WTC11 (cell line): ENCODE measurements around the gene GATD1. TPM values are rescaled to one million over a fixed set of nuclear protein-coding genes. Genes with fewer than 3 reads are reported as not detected.
A peak's percentile ranks its signal among the peaks of the same experiment; 100 is the strongest.

Experiments used
- ATAC-seq: fragments of 200-7000 bp; cut with Tn5 transposase; 2 replicates; pipeline ENCODE4 v1.10.0; 2021; ENCODE audit warnings: mild to moderate bottlenecking, moderate library complexity
- CTCF ChIA-PET: fragments of 300-600 bp; sonication (Branson Sonifier 250); formaldehyde crosslinking; loops from one replicate; lab custom pipeline; 2021; ENCODE audit warnings: antibody characterized with exemption; lab: Charles Lee
- POLR2A ChIA-PET: fragments of 350-600 bp; sonication (Branson Sonifier 250); formaldehyde crosslinking; loops from one replicate; lab custom pipeline; 2021; ENCODE audit warnings: antibody characterized with exemption; lab: Charles Lee
- DNase-seq: peaks from one replicate; pipeline ENCODE4 v3.0.0; 2021; ENCODE audit warnings: low spot score
- H3K27ac Mint-ChIP-seq: 2 replicates; pipeline ENCODE4 v1.8.0; 2021; ENCODE audit warnings: mixed read lengths
- H3K27me3 Mint-ChIP-seq: 2 replicates; pipeline ENCODE4 v1.8.0; 2021; ENCODE audit warnings: low read depth, mild to moderate bottlenecking, moderate library complexity, mixed read lengths
- H3K36me3 Mint-ChIP-seq: 2 replicates; pipeline ENCODE4 v1.8.0; 2021; ENCODE audit warnings: mixed read lengths
- H3K4me1 Mint-ChIP-seq: 2 replicates; pipeline ENCODE4 v1.8.0; 2022; ENCODE audit warnings: mixed read lengths
- H3K4me3 Mint-ChIP-seq: 2 replicates; pipeline ENCODE4 v1.8.0; 2021; ENCODE audit warnings: mild to moderate bottlenecking, moderate library complexity, mixed read lengths
- H3K9me3 Mint-ChIP-seq: 2 replicates; pipeline ENCODE4 v1.8.0; 2021; ENCODE audit warnings: mixed read lengths
- CBFB ChIP-seq: sonication (generic); formaldehyde crosslinking; IDR thresholded peaks from 2 replicates; pipeline ENCODE4 v1.8.1; 2022; ENCODE audit warnings: mild to moderate bottlenecking, low read depth, missing genetic modification reagents
- CREM ChIP-seq: sonication (generic); formaldehyde crosslinking; IDR thresholded peaks from 2 replicates; pipeline ENCODE4 v1.8.1; 2022; ENCODE audit warnings: mild to moderate bottlenecking, missing genetic modification reagents, moderate library complexity
- ELF4 ChIP-seq: sonication (generic); formaldehyde crosslinking; IDR thresholded peaks from 2 replicates; pipeline ENCODE4 v1.8.1; 2022; ENCODE audit warnings: low read depth, mild to moderate bottlenecking, moderate library complexity, missing genetic modification reagents
- EMX1 ChIP-seq: fragments of 250-450 bp; sonication (Bioruptor Pico); IDR thresholded peaks from 2 replicates; pipeline ENCODE4 v1.8.0; 2021; ENCODE audit warnings: mild to moderate bottlenecking
- FOXK1 ChIP-seq: sonication (generic); formaldehyde crosslinking; IDR thresholded peaks from 2 replicates; pipeline ENCODE4 v1.8.0; 2022; ENCODE audit warnings: mild to moderate bottlenecking, moderate library complexity, missing genetic modification reagents
- GABPB1 ChIP-seq: sonication (generic); formaldehyde crosslinking; IDR thresholded peaks from 2 replicates; pipeline ENCODE4 v1.8.1; 2023; ENCODE audit warnings: mild to moderate bottlenecking, missing genetic modification reagents
- GRHL2 ChIP-seq: fragments of 250-450 bp; sonication (Bioruptor Pico); IDR thresholded peaks from 2 replicates; pipeline ENCODE4 v1.8.0; 2022; ENCODE audit warnings: mild to moderate bottlenecking, moderate library complexity; ENCODE audit not compliant: insufficient replicate concordance, severe bottlenecking
- GTF2I ChIP-seq: fragments of 250-450 bp; sonication (Bioruptor Pico); conservative IDR thresholded peaks from 2 replicates; pipeline ENCODE4 v1.4.0; 2021; ENCODE audit warnings: mild to moderate bottlenecking
- HMGA2 ChIP-seq: fragments of 250-450 bp; sonication (Bioruptor Pico); IDR thresholded peaks from 2 replicates; pipeline ENCODE4 v1.4.0; 2021; ENCODE audit warnings: mild to moderate bottlenecking, moderate library complexity
- JAZF1 ChIP-seq: fragments of 250-450 bp; sonication (Bioruptor Pico); IDR thresholded peaks from 2 replicates; pipeline ENCODE4 v1.9.0; 2021; ENCODE audit warnings: moderate library complexity, mild to moderate bottlenecking, inconsistent platforms
- JUN ChIP-seq: sonication (generic); formaldehyde crosslinking; IDR thresholded peaks from 2 replicates; pipeline ENCODE4 v1.8.0; 2023; ENCODE audit warnings: mild to moderate bottlenecking, missing genetic modification reagents
- KAT7 ChIP-seq: sonication (generic); formaldehyde crosslinking; IDR thresholded peaks from 2 replicates; pipeline ENCODE4 v1.8.1; 2023; ENCODE audit warnings: missing genetic modification reagents, mild to moderate bottlenecking, borderline replicate concordance
- NFYB ChIP-seq: sonication (generic); formaldehyde crosslinking; conservative IDR thresholded peaks from 2 replicates; pipeline ENCODE4 v1.8.0; 2022; ENCODE audit warnings: low read depth, missing genetic modification reagents
- NR1H2 ChIP-seq: sonication (generic); formaldehyde crosslinking; IDR thresholded peaks from 2 replicates; pipeline ENCODE4 v1.9.0; 2021; ENCODE audit warnings: mild to moderate bottlenecking, moderate library complexity, missing genetic modification reagents
- NR3C1 ChIP-seq: sonication (generic); formaldehyde crosslinking; conservative IDR thresholded peaks from 2 replicates; pipeline ENCODE4 v1.8.1; 2023; ENCODE audit warnings: low read depth, mild to moderate bottlenecking, missing genetic modification reagents
- PRRX2 ChIP-seq: fragments of 250-450 bp; sonication (Bioruptor Pico); IDR thresholded peaks from 2 replicates; pipeline ENCODE4 v1.8.0; 2021; ENCODE audit warnings: mild to moderate bottlenecking
- SMAD4 ChIP-seq: sonication (generic); formaldehyde crosslinking; IDR thresholded peaks from 2 replicates; pipeline ENCODE4 v1.8.0; 2022; ENCODE audit warnings: mild to moderate bottlenecking, missing genetic modification reagents
- SOX15 ChIP-seq: fragments of 250-450 bp; sonication (Bioruptor Pico); IDR thresholded peaks from 2 replicates; pipeline ENCODE4 v1.9.0; 2021; ENCODE audit warnings: mild to moderate bottlenecking
- SP1 ChIP-seq: sonication (generic); formaldehyde crosslinking; conservative IDR thresholded peaks from 2 replicates; pipeline ENCODE4 v1.8.1; 2022; ENCODE audit warnings: missing genetic modification reagents
- ZBTB21 ChIP-seq: sonication (generic); formaldehyde crosslinking; IDR thresholded peaks from 2 replicates; pipeline ENCODE4 v1.8.1; 2023; ENCODE audit warnings: mild to moderate bottlenecking, missing genetic modification reagents, borderline replicate concordance
- ZNF121 ChIP-seq: sonication (generic); formaldehyde crosslinking; IDR thresholded peaks from 2 replicates; pipeline ENCODE4 v1.8.0; 2023; ENCODE audit warnings: missing genetic modification reagents
- ZNF138 ChIP-seq: sonication (generic); formaldehyde crosslinking; conservative IDR thresholded peaks from 2 replicates; pipeline ENCODE4 v1.8.1; 2022; ENCODE audit warnings: mild to moderate bottlenecking, moderate library complexity, missing genetic modification reagents
- total RNA-seq: library from RNA; stranded (reverse); gene quantifications from 3 replicates; pipeline ENCODE4 v1.2.3, GENCODE V29; 2021
- TF ChIP-seq, protein P1 (sequence below): sonication (generic); formaldehyde crosslinking; IDR thresholded peaks from 2 replicates; pipeline ENCODE4 v1.8.0; 2023; ENCODE audit warnings: missing genetic modification reagents, mild to moderate bottlenecking, borderline replicate concordance
- TF ChIP-seq, protein P2 (sequence below): sonication (generic); formaldehyde crosslinking; IDR thresholded peaks from 2 replicates; pipeline ENCODE4 v1.8.0; 2022; ENCODE audit warnings: mild to moderate bottlenecking, missing genetic modification reagents
- TF ChIP-seq, protein P3 (sequence below): sonication (generic); formaldehyde crosslinking; conservative IDR thresholded peaks from 2 replicates; pipeline ENCODE4 v1.8.1; 2022; ENCODE audit warnings: mild to moderate bottlenecking, missing genetic modification reagents
- TF ChIP-seq, protein P4 (sequence below): sonication (generic); formaldehyde crosslinking; IDR thresholded peaks from 2 replicates; pipeline ENCODE4 v1.8.1; 2023; ENCODE audit warnings: mild to moderate bottlenecking, missing genetic modification reagents, moderate library complexity
- TF ChIP-seq, protein P5 (sequence below): sonication (generic); formaldehyde crosslinking; IDR thresholded peaks from 2 replicates; pipeline ENCODE4 v1.8.1; 2023; ENCODE audit warnings: mild to moderate bottlenecking, missing genetic modification reagents, moderate library complexity
- TF ChIP-seq, protein P6 (sequence below): sonication (generic); formaldehyde crosslinking; IDR thresholded peaks from 2 replicates; pipeline ENCODE4 v1.8.0; 2022; ENCODE audit warnings: mild to moderate bottlenecking, missing genetic modification reagents

The GATD1 gene
- total RNA-seq, 1 experiment from 2014 or later, result 87.6 TPM

DNA sequence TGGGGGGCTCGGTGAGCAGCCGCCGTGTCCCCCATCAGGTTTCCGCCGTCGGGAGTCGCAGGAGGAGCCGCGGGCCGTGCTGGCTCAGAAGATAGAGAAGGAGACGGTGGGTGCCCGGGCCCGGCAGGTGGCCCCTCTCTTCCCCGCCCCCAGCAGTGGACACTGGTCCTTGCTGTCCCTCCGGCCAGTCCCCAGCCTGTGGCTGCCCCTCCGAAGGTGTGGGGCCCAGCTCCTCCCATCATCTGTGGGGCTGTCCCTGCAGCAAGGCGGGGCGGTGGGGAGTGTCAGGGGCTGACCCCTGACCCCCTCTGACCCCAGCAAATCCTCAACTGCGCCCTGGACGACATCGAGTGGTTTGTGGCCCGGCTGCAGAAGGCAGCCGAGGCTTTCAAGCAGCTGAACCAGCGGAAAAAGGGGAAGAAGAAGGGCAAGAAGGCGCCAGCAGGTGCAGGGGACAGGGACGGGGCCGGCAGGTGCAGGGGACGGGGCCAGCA is 56.0 kb downstream of the GATD1 start:
- Mint-ChIP-seq H3K4me3 (no peak overlapping the region), H3K36me3 (no peaks in the 10 kb centered on the region), H3K4me1 (peaks cover 13% of the 10 kb centered on the region), H3K9me3 (no peaks in the 10 kb centered on the region)
- CTCF ChIA-PET, result interaction anchor here (0.6 to 3.2 kb wide), 17 partner anchors 11 to 167 kb away, joined by 3 to 20 read pairs (median 6); partner anchors contain the start of genes DEAF1, EPS8L2, GATD1 and TMEM80
- POLR2A ChIA-PET, result interaction anchor here (0.5 to 1.7 kb wide), 4 partner anchors 9 to 140 kb away, joined by 3 to 9 read pairs (median 6); no protein-coding TSS in a partner anchor
- ATAC-seq (no peak), DNase-seq (no peak)
- no peak for TF ChIP-seq FOXK1
- TF ChIP-seq, protein P1, sequence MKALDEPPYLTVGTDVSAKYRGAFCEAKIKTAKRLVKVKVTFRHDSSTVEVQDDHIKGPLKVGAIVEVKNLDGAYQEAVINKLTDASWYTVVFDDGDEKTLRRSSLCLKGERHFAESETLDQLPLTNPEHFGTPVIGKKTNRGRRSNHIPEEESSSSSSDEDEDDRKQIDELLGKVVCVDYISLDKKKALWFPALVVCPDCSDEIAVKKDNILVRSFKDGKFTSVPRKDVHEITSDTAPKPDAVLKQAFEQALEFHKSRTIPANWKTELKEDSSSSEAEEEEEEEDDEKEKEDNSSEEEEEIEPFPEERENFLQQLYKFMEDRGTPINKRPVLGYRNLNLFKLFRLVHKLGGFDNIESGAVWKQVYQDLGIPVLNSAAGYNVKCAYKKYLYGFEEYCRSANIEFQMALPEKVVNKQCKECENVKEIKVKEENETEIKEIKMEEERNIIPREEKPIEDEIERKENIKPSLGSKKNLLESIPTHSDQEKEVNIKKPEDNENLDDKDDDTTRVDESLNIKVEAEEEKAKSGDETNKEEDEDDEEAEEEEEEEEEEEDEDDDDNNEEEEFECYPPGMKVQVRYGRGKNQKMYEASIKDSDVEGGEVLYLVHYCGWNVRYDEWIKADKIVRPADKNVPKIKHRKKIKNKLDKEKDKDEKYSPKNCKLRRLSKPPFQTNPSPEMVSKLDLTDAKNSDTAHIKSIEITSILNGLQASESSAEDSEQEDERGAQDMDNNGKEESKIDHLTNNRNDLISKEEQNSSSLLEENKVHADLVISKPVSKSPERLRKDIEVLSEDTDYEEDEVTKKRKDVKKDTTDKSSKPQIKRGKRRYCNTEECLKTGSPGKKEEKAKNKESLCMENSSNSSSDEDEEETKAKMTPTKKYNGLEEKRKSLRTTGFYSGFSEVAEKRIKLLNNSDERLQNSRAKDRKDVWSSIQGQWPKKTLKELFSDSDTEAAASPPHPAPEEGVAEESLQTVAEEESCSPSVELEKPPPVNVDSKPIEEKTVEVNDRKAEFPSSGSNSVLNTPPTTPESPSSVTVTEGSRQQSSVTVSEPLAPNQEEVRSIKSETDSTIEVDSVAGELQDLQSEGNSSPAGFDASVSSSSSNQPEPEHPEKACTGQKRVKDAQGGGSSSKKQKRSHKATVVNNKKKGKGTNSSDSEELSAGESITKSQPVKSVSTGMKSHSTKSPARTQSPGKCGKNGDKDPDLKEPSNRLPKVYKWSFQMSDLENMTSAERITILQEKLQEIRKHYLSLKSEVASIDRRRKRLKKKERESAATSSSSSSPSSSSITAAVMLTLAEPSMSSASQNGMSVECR, result no peak
- TF ChIP-seq NFYB (CRISPR knock-in tag), result no peak
- no peak for TF ChIP-seq HMGA2
- TF ChIP-seq GABPB1, result no peak
- TF ChIP-seq, all 79 proteins: peak for 0
- peaks cover 16% of the 10 kb centered on the region for H3K27me3 Mint-ChIP-seq
- H3K27ac Mint-ChIP-seq, result no peak overlapping the region

DNA sequence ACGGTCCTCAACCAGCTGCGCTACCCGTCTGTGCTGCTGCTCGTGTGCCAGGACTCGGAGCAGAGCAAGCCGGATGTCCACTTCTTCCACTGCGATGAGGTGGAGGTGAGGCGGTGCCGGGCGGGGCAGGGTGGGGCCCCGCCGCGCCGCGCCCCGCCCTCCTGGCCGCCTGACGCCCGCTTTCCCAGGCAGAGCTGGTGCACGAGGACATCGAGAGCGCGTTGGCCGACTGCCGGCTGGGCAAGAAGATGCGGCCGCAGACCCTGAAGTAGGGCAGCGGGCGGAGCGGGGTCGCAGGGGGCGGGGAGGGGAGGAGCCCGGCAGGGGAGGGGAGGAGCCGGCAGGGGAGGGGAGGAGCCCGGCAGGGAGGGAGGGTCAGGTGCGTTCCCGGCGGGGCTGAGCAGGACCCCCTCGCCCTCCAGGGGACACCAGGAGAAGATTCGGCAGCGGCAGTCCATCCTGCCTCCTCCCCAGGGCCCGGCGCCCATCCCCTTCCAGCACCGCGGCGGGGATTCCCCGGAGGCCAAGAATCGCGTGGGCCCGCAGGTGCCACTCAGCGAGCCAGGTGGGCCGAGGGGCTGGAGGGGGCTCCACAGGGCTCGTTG is 56.5 kb downstream of the GATD1 start:
- ChIA-PET CTCF (interaction anchor here (0.6 to 3.2 kb wide), 13 partner anchors 11 to 272 kb away, joined by 3 to 20 read pairs (median 5); partner anchors contain the start of genes DEAF1, EPS8L2, GATD1 and TMEM80), POLR2A (interaction anchor here (1.7 kb wide), 1 partner anchor 14 kb away, joined by 6 read pairs; no protein-coding TSS in a partner anchor)
- Mint-ChIP-seq H3K4me3 (peak overlapping the region; percentile 47), H3K9me3 (no peaks in the 10 kb centered on the region), H3K36me3 (no peaks in the 10 kb centered on the region), H3K4me1 (peaks cover 13% of the 10 kb centered on the region), H3K27ac (no peak overlapping the region), H3K27me3 (peaks cover 16% of the 10 kb centered on the region)
- peak; percentile 87 for DNase-seq
- ATAC-seq, result peak; percentile 83
- TF ChIP-seq GRHL2 (CRISPR knock-in tag), result no peak
- no peak for TF ChIP-seq EMX1
- no peak for TF ChIP-seq KAT7 (CRISPR knock-in tag)
- no peak for TF ChIP-seq NR3C1 (CRISPR knock-in tag)
- peak; percentile 10; the same call in 1 of the 2 replicates for TF ChIP-seq FOXK1
- TF ChIP-seq, protein P2, sequence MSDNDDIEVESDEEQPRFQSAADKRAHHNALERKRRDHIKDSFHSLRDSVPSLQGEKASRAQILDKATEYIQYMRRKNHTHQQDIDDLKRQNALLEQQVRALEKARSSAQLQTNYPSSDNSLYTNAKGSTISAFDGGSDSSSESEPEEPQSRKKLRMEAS (CRISPR knock-in tag), result peak; percentile 77; the same call in 1 of the 2 replicates
- TF ChIP-seq, protein P3, sequence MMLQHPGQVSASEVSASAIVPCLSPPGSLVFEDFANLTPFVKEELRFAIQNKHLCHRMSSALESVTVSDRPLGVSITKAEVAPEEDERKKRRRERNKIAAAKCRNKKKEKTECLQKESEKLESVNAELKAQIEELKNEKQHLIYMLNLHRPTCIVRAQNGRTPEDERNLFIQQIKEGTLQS, result no peak
- no peak for TF ChIP-seq CBFB
- no peak for TF ChIP-seq JUN (CRISPR knock-in tag)
- no peak for TF ChIP-seq ZBTB21 (CRISPR knock-in tag)
- no peak for TF ChIP-seq JAZF1 (CRISPR knock-in tag)
- no peak for TF ChIP-seq NR1H2
- TF ChIP-seq ZNF121 (CRISPR knock-in tag), result peak; percentile 93; the same call in 1 of the 2 replicates
- TF ChIP-seq, protein P4, sequence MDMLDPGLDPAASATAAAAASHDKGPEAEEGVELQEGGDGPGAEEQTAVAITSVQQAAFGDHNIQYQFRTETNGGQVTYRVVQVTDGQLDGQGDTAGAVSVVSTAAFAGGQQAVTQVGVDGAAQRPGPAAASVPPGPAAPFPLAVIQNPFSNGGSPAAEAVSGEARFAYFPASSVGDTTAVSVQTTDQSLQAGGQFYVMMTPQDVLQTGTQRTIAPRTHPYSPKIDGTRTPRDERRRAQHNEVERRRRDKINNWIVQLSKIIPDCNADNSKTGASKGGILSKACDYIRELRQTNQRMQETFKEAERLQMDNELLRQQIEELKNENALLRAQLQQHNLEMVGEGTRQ (CRISPR knock-in tag), result peak; percentile 10; the same call in 1 of the 2 replicates
- TF ChIP-seq, protein P5, sequence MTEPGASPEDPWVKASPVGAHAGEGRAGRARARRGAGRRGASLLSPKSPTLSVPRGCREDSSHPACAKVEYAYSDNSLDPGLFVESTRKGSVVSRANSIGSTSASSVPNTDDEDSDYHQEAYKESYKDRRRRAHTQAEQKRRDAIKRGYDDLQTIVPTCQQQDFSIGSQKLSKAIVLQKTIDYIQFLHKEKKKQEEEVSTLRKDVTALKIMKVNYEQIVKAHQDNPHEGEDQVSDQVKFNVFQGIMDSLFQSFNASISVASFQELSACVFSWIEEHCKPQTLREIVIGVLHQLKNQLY, result no peak
- TF ChIP-seq ELF4 (CRISPR knock-in tag), result no peak
- TF ChIP-seq PRRX2 (CRISPR knock-in tag), result no peak
- no peak for TF ChIP-seq SMAD4 (CRISPR knock-in tag)
- TF ChIP-seq SOX15 (CRISPR knock-in tag), result no peak
- TF ChIP-seq CREM (CRISPR knock-in tag), result no peak
- no peak for TF ChIP-seq GTF2I (CRISPR knock-in tag)
- TF ChIP-seq, protein P6, sequence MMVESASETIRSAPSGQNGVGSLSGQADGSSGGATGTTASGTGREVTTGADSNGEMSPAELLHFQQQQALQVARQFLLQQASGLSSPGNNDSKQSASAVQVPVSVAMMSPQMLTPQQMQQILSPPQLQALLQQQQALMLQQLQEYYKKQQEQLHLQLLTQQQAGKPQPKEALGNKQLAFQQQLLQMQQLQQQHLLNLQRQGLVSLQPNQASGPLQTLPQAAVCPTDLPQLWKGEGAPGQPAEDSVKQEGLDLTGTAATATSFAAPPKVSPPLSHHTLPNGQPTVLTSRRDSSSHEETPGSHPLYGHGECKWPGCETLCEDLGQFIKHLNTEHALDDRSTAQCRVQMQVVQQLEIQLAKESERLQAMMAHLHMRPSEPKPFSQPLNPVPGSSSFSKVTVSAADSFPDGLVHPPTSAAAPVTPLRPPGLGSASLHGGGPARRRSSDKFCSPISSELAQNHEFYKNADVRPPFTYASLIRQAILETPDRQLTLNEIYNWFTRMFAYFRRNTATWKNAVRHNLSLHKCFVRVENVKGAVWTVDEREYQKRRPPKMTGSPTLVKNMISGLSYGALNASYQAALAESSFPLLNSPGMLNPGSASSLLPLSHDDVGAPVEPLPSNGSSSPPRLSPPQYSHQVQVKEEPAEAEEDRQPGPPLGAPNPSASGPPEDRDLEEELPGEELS, result no peak
- TF ChIP-seq SP1, result peak; percentile 84
- TF ChIP-seq ZNF138 (CRISPR knock-in tag), result no peak
